Motor neuron (in vitro differentiated cells): ENCODE measurements around the gene SLC5A10. TPM values are rescaled to one million over a fixed set of nuclear protein-coding genes. Genes with fewer than 3 reads are reported as not detected.
"Not testable (repeated sequence)": the region's sequence is repeated elsewhere in the genome, so short reads cannot be mapped to it uniquely, and the experiment has no call there.

ENCODE experiments used
- ATAC-seq, 8 experiments: fragments of 200-7000 bp; cut with Tn5 transposase; replicated peaks in 6 of 8; 2 replicates each; pipeline ENCODE4 v1.8.0; 2021; ENCODE audit warnings: mild to moderate bottlenecking in 8 of 8, moderate library complexity in 8 of 8
- H3K27ac ChIP-seq, 2 donors: fragments of 250-450 bp; sonication (Bioruptor Pico); 2 replicates each; pipeline ENCODE4 v1.9.0; 2021; ENCODE audit warnings: antibody characterized with exemption in 2 of 2, mild to moderate bottlenecking in 2 of 2, moderate library complexity in 1 of 2
- H3K4me1 ChIP-seq, 2 donors: fragments of 250-450 bp; sonication (Bioruptor Pico); replicated peaks in 1 of 2; 2 replicates each; pipeline ENCODE4 v1.6.1; 2021; ENCODE audit warnings: antibody characterized with exemption in 2 of 2, mild to moderate bottlenecking in 2 of 2, moderate library complexity in 1 of 2
- H3K4me3 ChIP-seq, 5 donors: fragments of 250-450 bp; sonication (Bioruptor Pico); 2 replicates each; pipeline ENCODE4 v1.9.0; 2021; ENCODE audit warnings: antibody characterized with exemption in 5 of 5, mild to moderate bottlenecking in 5 of 5, moderate library complexity in 4 of 5
- WGBS, 10 experiments: fragments of 450-650 bp; shearing (Covaris generic); methylation state at CpG; one replicate each; pipeline ENCODE4 v1.0.0; 2022; 5-methylcytosine and 5-hydroxymethylcytosine counted together
- in situ Hi-C, 9 experiments: fragments of 400-800 bp; cut with MboI; loops; one replicate each; pipeline ENCODE4 v1.15.0; 2021; ENCODE audit warnings: low sequenced_read_pairs in 9 of 9, low pct_unique_long_range_greater_than_20kb in 2 of 9; ENCODE audit not compliant: unreplicated experiment in 9 of 9
- total RNA-seq, 8 experiments: library from RNA; unstranded; fragments of 300-600 nt; gene quantifications; 2 replicates each; pipeline versions ENCODE4 v1.2.3 to v1.2.4, GENCODE V29; 2022

SLC5A10 gene
- total RNA-seq, 8 experiments from 2014 or later = 0.09 to 0.76 (median 0.45) TPM; not detected in 3

DNA sequence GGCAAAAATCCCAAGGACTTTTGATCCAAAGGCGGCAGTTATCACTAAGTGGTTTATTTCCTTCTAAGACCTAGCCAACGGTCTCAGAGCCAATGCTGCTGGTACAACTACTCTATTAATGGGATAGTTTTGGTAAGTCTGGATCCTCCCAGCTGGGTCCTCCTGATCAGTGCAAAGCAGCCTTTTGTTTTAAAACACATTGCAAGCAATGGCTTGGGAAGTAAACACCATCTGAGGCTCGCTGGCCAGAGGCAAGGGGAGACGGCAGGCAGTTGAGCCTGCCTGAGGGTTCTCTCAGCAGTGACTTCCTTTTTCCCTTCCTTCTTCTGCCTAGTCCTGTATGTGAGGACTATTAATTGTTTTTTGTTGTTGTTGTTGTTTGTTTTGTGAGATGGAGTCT, 1.6 kb upstream of the SLC5A10 start:
- Histone ChIP-seq H3K4me1 (no peaks in the 10 kb centered on the region), H3K4me3 (no peak overlapping the region), H3K27ac (no peak overlapping the region)
- WGBS, 10 experiments = 60 to 100% (median 89%) methylated on average over 1 to 4 of the region's 4 CpGs; no CpG with 5 or more reads in 2 of the 10 experiments
- in situ Hi-C loops = no loop called here
- no peak for ATAC-seq

- 17 to 94% (median 71%) methylated on average over 2 to 16 of the region's 34 CpGs; no CpG with 5 or more reads in 2 of the 10 experiments for WGBS, 10 experiments
- no peaks in the 10 kb centered on the region for H3K4me1 ChIP-seq
- in situ Hi-C loops = no loop called here
- H3K4me3 ChIP-seq = no peak overlapping the region
- peak; percentile 52 to 89 (median 72) for ATAC-seq
- no peak overlapping the region for H3K27ac ChIP-seq
Observed at GRCh38 chr17:18950944-18951905, 740 bp upstream of the SLC5A10 start.

DNA sequence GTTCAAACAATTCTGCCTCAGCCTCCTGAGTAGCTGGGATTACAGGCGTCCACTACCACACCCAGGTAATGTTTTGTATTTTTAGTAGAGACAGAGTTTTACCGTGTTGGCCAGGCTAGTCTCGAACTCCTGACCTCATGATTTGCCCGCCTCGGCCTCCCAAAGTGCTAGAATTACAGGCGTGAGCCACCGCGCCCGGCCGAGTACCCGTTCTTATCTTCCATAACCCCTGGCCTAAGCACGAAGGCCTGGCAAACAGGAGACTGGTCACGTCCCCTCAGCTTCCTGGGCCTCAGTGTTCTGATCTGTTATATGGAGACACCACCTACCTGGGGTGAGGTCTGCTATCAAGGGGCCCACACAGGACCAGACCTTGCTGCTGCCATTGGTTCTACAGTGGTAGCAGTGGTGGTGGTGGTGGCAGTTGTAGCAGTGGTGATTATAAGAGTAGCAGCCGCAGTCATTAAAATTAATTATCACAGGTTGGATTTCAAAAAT, 1.3 kb downstream of the SLC5A10 start:
- in situ Hi-C loops = no loop called here
- WGBS, 10 experiments = 60 to 100% (median 93%) methylated on average over 1 to 8 of the region's 14 CpGs; no CpG with 5 or more reads in 3 of the 10 experiments
- Histone ChIP-seq H3K4me3 (no peak overlapping the region), H3K27ac (no peak overlapping the region), H3K4me1 (no peaks in the 10 kb centered on the region)
- ATAC-seq = no peak

- Histone ChIP-seq H3K4me1 (no peaks in the 10 kb centered on the region), H3K4me3 (no peak overlapping the region), H3K27ac (no peak overlapping the region)
- in situ Hi-C loops = no loop called here
- ATAC-seq = no peak
- WGBS, 10 experiments = 83% methylated on average over 1 of the region's 3 CpGs; no CpG with 5 or more reads in 9 of the 10 experiments
Observed at GRCh38 chr17:18954321-18954720, 2.4 kb downstream of the SLC5A10 start.

DNA sequence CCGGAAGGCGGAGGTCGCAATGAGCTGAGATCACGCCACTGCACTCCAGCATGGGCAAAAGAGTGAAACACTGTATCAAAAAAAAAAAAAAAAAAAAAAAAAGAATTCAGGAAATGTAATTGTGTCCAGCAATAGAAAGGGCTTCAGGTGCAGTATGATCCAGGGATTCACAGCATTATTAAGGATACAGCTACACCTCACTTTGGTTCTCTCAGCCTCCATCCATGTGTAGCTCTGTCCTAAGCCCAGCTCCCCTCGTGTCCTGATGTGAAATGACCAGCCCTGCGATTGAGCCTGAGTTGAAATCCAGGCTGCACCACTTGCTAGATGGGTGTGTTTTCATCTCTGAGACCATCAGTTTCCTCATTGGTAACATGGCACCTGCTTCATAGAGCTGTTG, 3.0 kb downstream of the SLC5A10 start:
- in situ Hi-C loops = no loop called here
- 50 to 100% (median 86%) methylated on average over 2 to 6 of the region's 6 CpGs; no CpG with 5 or more reads in 4 of the 10 experiments for WGBS, 10 experiments
- no peak overlapping the region for H3K27ac ChIP-seq
- H3K4me3 ChIP-seq = no peak overlapping the region
- H3K4me1 ChIP-seq = no peaks in the 10 kb centered on the region
- ATAC-seq = no peak

- H3K4me3 ChIP-seq, H3K4me1 ChIP-seq, ATAC-seq, H3K27ac ChIP-seq, in situ Hi-C loops: not testable (repeated sequence)
- 80 to 100% (median 96%) methylated on average over 1 to 5 of the region's 6 CpGs; no CpG with 5 or more reads in 2 of the 10 experiments for WGBS, 10 experiments
Observed at GRCh38 chr17:18956021-18956420, 4.1 kb downstream of the SLC5A10 start.

GRCh38 chr17:18956581-18956980, 4.6 kb downstream of the SLC5A10 start:
- no peak overlapping the region for H3K4me3 ChIP-seq
- 0 to 100% (median 74%) methylated on average over 1 to 2 of the region's 3 CpGs; no CpG with 5 or more reads in 1 of the 10 experiments for WGBS, 10 experiments
- in situ Hi-C loops = no loop called here
- H3K27ac ChIP-seq = no peak overlapping the region
- H3K4me1 ChIP-seq = peaks cover 7 to 8% of the 10 kb centered on the region in 2 donors
- no peak for ATAC-seq

DNA sequence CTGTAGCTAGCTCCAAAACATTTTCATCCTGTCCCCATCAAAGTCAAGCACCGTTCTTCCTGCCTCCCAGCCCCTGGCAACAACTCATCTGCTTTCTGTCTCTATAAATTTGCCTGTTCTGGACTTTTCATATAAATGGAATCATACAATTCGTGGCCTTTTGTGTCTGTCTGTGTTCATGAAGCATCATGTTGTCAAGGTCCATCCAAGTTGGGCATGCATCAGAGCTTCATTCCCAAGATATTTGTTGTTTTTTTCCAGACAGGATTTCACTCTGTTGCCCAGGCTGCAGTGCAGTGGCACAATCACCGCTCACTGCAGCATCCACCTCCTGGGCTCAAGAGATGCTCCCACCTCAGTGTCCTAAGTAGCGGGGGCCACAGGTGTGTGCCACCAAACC, 5.9 kb downstream of the SLC5A10 start:
- in situ Hi-C loops = no loop called here
- H3K27ac ChIP-seq = no peak overlapping the region
- H3K4me1 ChIP-seq = peaks cover 13 to 14% of the 10 kb centered on the region in 2 donors
- ATAC-seq = no peak
- 30 to 100% (median 75%) methylated on average over 1 to 4 of the region's 4 CpGs; no CpG with 5 or more reads in 4 of the 10 experiments for WGBS, 10 experiments
- no peak overlapping the region for H3K4me3 ChIP-seq

- 47 to 97% (median 80%) methylated on average over 1 to 8 of the region's 11 CpGs; no CpG with 5 or more reads in 3 of the 10 experiments for WGBS, 10 experiments
- H3K4me1 ChIP-seq = peaks cover 13 to 14% of the 10 kb centered on the region in 2 donors
- H3K27ac ChIP-seq = no peak overlapping the region
- ATAC-seq = no peak
- in situ Hi-C loops = no loop called here
- H3K4me3 ChIP-seq = no peak overlapping the region
Observed at GRCh38 chr17:18958611-18959010, 6.6 kb downstream of the SLC5A10 start.

- no peak overlapping the region for H3K27ac ChIP-seq
- WGBS, 10 experiments = 60 to 74% (median 71%) methylated on average over 1 to 7 of the region's 22 CpGs; no CpG with 5 or more reads in 5 of the 10 experiments
- H3K4me1 ChIP-seq = peaks cover 13 to 14% of the 10 kb centered on the region in 2 donors
- no peak overlapping the region for H3K4me3 ChIP-seq
- in situ Hi-C loops = no loop called here
- no peak for ATAC-seq
Observed at GRCh38 chr17:18959071-18959844, 7.3 kb downstream of the SLC5A10 start.

- WGBS, 10 experiments = 92 to 100% methylated on average over 1 to 2 of the region's 5 CpGs; no CpG with 5 or more reads in 8 of the 10 experiments
- Histone ChIP-seq H3K4me3 (no peak overlapping the region), H3K4me1 (peaks cover 13 to 14% of the 10 kb centered on the region in 2 donors), H3K27ac (no peak overlapping the region)
- no peak for ATAC-seq
- in situ Hi-C loops = no loop called here
Observed at GRCh38 chr17:18959845-18960240, 7.9 kb downstream of the SLC5A10 start.

GRCh38 chr17:18960241-18960665, 8.3 kb downstream of the SLC5A10 start:
- ATAC-seq = no peak
- H3K27ac ChIP-seq = no peak overlapping the region
- WGBS, 10 experiments = 62 to 100% (median 83%) methylated on average over 1 to 9 of the region's 15 CpGs; no CpG with 5 or more reads in 3 of the 10 experiments
- peaks cover 13 to 14% of the 10 kb centered on the region in 2 donors for H3K4me1 ChIP-seq
- in situ Hi-C loops = no loop called here
- no peak overlapping the region for H3K4me3 ChIP-seq
